Stimulated activated CD8-positive, alpha-beta memory T cell treated with anti-CD3 and anti-CD28 coated beads, Interleukin-4, amount 100 ng/mL, for 24 hours (primary cell): ENCODE data around the gene RANBP3.
"Not testable (repeated sequence)": the region's sequence is repeated elsewhere in the genome, so short reads cannot be mapped to it uniquely, and the experiment has no call there.

Experiments
- DNase-seq: peaks from one replicate; pipeline ENCODE4 v3.0.0-alpha.2; 2020; ENCODE audit warnings: low read depth

RANBP3 gene

DNA sequence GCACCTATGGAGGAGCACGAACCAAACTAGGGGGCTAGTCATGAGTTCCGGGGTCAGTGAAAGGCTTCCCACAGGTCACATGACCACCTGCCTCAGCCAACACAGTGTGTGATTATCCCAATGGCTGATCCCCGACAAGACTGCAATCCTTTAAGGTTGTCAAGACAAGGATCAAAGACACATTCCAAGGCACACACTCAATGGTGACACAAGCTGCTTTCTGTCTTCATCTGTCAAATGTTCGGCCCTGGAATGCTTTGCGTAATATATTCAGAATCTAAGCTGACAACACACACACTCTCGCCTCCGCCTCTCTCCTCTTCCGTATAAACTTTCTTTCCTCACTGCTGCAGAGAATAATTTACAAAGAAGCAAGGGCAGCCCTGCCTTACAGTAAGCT is 11.7 kb downstream of the RANBP3 start:
- no peak for DNase-seq

DNA sequence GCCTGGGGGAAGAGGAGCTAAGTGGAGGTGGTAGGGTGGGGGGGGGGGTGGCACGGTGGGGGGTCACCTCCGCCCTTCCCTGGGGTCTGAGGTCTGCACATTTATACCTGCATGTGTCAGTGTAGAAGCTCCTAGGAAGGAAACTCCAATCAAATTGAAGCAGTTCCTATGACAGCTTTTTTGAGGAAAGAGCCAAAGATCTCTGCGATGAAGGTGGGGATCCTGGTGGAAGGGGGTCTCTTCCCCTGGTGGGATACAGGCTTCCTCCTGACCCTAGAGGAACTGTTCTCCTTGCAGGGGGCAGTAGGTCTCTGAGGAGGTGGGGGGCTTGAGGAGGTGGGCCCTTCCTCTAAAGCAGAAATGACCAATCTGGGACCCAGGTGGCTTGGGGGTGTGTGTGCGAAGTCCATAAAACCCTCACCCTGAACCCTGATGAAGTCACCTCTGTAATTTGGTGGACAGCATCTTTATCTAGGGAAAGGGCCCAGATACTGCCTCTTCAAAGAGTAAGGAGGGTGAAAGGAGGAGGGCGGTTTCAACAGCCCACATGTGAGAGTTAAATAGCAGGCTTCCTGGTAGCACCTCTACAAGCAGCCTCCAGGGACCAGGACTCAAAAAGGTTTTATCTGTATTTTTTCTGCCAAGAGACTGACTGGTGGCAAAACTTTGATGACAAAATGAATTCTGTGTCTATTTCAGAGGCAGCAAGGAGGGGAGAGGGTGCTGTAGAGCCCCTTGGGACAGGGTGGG is 12.9 kb downstream of the RANBP3 start:
- DNase-seq, result no peak

DNA sequence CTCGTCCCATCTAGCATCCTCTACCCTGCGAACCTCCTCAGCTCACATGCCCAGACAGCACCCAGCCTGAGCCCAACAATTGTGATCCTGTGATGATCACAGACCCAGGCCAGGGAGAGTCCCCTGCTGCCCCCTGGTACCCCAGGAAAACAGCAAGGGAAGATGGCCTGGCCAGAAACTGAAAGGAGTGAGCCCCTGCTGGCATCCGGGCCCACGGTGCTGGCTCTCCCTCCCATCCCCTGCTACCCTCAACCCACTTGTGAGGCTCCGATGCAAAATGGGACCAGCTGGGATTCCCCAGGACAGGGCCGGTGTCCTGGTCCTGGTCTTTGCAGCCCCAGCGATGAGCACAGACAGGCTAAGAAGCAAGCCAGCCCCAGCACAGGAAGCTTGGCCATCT is 14.1 kb downstream of the RANBP3 start:
- no peak for DNase-seq

DNA sequence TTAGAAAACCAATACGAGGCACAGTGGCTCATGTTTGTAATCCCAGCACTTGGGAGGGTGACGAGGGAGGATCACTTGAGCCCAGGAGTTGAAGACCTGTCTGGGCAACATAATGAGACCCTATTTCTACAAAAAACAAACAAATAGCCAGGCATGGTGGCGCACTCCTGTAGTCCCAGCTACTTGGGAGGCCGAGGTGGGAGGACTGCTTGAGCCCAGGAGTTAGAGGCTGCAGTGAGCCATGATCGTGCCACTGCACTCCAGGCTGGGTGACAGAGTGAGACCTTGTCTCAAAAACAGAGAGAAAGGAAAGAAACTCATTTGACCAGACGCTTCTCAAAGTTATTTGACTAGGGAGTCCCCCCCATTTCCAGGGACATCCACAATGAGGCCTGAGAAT is 14.7 kb downstream of the RANBP3 start:
- not testable (repeated sequence) for DNase-seq

DNA sequence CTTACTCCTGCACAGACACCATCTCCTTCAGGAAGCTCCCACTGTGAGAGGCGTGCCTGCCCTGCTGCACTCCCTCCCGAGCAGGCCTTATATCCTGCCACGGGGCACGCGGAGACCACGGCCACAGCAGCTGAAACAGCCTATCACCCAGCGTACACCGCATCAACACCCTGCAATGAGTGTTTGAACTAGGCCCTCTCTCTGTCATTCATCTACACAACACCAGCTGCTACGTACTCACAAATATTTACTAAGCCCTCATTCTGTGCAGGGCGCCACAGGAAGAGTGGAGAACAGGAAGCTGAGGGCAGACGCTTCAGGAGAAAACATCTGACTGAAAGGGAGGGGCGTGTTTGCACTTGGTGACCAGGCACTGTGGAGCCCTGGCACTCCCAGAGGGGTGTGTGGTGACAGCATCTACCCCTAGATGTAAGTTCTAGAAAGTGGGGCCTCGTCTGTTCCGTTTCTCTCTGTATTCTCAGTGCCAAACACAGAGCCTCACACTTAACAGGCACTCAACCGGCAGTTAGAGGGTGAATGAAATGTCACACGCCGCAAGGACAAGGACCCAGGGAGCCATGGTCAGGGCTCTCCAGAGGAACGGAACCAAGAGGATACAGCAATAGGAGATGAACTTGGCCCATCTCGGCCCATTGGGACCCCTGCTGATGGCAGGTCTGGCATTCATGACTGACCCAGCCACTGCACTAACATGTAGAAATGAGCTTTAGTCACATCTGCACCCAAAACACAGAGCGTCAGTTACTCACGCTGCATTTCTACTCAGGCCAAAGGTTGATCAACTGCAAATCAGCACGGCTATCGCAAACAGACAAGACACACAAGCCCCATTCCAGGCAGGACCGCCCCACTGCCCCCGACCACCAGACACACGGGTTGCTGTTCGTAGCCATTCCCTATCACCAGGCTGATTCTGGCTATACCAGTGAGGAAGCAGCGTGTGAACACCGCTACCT is 15.7 kb downstream of the RANBP3 start:
- DNase-seq, result no peak

DNA sequence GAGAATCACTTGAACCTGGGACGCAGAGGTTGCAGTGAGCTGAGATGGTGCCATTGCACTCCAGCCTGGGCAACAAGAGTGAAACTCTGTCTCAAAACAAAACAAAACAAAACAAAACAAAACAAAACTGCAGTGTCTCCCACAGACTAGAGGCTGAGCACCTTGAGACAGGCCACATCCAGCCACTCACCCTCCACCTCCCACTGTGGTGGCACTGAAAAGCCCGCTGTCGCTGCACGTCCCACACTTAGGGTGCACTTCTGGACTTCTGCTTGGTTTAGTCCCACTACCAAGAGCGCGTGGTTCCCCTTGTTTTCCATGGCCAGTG is 16.3 kb downstream of the RANBP3 start:
- DNase-seq, result not testable (repeated sequence)

DNA sequence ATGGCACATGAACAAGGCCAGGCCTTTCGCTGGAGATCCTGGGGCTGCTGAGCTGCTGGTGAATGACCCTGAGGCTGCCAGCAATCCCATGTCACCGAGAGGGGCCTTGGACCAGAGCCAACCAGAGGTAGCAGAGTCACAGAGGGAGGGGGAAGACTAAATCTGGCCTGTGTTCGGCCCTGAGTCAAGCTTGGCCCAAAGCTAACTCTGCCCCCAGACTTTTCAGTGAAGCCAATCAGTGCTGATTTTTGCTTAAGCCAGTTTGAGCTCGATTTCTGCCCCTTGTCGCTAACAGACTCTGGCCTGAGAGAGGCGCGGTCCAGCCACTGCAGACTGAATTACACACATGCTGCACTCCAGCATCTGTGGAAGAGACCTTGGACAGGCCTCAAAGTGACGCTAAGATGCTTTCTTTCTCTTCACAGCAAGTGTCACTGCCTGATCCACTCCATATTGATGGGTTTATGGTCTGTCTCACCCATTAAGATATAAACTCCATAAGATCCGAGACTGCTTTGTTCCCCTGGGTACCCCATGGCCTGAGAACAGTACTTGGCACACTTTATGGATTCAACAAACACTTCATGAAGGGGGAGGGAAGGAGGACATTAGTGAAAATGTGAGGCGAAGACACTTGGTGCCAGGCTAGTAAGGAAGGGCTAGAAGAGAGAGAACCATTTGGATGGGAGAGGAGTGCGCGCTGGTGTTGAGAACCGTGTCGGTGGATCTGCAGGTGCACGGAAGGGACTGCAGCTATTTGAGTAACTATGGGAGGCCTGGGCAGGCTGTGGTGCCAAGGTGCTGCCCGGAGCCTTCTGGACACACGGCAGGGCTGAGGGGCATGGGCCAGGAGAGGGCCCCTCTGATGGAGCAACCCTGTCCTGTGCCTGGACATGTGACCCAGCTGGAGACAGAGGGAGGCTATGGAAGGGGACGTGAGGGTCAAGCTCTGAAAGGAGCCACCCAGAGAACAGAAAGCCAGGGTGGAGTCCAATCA is 17.6 kb downstream of the RANBP3 start:
- no peak for DNase-seq

DNA sequence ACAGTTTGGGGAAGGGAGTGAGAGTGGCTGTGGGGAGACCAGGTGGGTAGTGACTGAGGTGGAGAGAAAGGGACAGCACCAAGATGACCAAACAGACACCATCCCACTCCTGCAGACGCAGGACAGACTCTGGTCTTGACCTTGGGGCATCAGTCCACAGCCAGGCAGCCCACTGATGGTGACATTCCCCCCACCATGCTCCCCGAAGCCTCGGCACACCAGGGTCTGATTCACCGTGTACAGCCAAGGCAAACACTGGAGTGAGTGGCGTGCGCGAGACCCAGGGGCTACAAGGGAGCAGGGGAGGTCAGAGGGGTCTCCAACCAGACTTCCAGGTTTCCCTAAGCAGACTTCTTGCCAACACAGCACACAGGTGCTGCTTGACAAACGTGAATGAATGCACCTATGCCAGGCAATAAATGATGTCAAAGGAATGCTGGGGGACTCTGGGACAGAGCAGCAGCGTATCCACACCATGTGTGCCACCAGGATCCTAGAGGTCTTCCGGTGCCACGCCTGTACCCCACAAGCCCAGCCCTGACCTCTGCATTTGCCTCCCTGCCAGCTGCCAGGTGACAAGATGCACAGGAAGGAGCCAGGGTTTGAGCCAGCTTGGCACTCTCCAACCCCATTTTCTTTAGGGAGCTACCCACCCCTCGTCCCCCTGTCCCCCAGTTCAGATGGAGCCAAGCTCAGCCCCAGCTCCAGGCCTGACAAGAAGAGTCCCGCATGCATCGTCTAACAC is 18.5 kb downstream of the RANBP3 start:
- no peak for DNase-seq

DNA sequence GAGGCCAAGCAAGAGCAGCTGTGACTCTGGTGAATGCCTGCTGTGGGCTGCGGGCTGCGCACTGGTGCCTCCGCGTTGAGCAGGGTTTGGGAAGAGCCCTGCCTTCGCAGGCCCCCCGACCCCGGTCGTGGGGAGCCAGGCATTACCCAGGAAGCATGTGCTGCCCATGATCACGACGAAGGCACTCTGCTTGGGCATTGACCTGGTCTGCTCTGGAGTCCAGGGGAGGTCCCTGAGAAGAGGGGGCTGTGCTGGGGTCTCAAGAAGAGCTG is 19.2 kb downstream of the RANBP3 start:
- DNase-seq, result no peak

DNA sequence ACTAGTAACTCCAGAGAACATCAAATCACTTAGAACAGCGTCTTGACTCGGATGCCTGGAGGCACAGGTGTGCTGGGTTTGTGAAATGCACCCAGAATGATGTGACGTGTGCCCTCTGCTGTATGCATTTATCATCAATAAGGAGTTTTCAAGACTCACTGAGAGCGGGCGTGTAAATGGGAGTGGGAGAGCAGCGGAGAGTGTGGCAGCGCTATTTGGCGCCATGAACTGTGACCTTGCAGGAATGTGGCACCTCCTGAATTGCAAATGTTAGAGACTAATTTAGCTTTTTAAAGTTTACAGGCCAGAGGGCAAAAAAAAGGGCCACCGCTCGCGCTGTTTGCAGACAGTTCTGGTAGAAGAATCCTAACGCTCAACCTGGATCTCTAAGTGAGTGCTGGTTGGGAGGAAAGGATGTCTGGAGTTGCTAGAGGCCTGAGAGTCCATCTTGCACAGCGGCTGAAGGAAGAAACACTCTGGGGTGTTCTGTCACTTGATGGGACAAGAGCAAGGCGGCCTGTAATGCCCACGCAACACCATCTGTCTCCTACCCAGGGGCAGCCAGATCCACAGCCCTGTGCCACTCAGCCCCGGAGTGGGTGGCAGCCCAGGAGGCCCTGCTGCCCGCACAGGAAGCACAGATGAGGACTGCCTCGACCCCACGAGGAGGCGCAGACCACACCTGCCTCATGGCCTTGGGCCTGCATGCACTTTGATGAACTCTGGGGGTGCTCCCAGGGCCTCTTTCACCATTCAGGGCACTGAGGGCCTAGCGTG is 19.7 kb downstream of the RANBP3 start:
- no peak for DNase-seq

DNA sequence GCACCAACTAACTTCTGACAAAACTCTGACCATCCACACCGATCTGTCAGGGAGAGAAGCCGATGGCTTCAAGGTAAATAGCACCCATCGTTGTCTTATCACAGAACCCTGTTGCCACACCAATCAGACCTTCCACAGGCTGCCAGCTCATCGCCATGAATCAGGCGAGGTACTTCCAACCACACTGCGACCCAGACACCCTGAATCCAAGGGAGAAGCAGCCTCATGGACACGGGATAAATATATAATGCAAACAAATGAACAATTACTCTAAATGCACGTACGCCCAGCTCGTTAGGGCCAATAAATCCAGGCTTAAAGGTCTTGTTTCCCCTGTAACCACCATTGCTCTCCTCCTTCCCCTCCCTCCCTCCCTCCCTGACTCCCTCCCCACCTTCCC is 20.8 kb downstream of the RANBP3 start:
- no peak for DNase-seq

DNA sequence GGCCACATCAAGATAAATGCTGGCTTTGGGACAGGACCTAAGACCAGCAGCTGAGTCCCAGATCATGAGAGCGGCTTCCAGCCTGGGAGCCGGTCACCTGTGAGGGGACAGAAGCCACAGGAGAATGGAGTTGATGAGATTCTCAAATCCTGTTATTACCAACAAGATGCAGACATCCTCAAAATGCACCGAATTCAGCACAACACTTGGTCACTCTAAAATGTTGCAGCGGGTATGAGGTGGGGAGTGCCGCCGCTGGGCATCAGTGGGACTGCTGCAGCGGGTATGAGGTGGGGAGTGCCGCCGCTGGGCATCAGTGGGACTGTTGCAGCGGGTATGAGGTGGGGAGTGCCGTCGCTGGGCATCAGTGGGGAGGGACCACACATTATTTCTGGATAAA is 21.2 kb downstream of the RANBP3 start:
- no peak for DNase-seq

DNA sequence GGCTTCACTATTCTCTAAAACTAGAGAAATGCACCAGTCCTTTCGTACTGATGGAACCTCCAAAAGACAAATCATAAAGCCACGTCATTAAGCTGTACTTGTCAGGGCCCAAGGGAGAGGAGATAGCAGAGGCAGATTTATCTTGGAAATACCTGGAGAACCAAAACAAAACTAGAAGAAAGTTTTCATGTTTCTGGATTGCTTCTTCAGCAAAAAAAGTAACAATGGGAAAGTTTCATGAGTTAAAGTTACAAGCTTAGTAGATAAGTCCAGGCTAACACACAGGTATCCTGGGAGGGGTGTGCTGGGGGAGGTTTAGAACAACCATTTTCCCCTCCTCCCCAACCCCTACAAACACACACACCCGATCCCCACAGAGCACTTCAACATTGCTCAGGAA is 21.6 kb downstream of the RANBP3 start:
- DNase-seq, result no peak

DNA sequence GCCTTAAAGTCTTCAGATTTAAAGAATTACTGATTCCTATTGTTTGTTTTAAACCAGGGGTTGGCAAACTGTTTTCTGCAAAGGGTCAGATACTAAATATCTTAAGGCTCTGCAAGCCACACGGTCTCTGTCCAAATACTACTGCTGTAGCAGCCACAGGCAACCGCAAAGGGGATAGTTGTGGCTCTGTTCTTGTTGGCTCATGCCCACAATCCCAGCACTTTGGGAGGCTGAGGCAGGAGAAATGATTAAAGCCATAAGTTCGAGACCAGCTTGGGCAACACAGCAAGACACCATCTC is 22.4 kb downstream of the RANBP3 start:
- no peak for DNase-seq

DNA sequence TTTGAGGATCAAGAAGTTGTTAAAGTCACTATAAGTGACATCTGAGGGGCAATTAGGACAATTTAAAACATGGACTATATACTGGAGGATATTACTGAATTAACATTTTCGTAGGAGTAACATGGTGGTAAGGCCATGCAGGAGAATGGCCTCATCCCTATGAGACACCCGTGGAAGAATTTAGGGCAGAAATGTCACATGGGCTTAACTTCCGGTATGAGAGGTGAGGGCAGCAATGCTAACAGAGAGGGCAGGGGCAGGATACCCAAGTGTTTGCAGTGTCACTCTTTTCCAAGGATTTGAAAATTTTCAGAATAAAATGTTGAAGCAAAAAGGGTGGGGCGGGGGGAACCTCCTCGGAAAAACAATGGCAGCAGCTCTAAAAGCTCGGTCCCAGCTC is 23.6 kb downstream of the RANBP3 start:
- no peak for DNase-seq

DNA sequence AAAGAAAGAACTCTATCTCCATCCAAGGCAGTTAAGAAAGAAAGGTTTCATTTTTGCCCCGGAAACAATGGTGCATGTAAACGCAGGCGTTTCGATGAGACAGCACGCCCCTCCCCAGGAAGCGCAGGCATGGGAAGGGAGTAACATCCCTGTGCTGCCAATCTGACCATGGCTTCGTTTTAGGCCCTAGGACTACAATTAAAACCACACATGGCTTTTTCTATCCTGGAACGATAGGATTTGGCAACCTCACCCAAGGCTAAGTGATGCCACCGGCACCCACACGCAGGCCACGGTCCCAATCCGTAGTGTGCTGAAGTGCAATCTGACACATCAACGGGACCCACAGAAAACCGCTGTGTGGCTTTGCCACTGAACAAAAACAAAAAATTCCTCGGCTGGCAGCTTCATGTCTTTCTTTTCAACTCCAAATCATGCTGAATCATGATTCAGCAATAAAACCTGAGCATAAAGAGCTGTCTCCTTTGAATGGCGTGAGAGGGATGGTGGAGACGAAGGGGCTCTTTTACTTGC is 24.2 kb downstream of the RANBP3 start:
- no peak for DNase-seq

DNA sequence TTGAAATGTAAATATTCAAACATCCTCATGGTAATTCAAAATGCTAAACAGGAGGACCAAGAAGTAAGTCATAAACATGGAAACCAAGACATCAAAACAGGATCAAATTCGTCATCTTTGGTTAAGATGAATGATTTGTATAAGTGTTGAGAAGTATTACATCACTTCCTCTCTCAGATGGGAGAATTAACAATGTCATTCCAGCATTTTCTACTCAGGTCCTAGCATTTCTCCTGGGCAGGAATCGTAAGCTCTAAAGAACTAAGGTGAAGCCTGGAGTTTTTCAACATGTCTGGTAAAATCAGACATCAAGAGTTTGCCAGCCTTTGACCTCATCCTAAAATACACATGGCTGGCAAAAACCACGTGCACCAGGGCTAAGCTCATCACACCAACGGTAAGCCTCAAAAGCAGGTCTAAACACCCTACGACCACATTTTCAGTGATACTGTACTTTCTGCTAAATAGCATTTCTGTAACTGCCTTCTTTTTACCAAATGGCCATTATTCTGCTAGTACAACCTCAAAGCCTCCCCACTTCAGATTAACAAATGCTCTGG is 24.8 kb downstream of the RANBP3 start:
- no peak for DNase-seq

DNA sequence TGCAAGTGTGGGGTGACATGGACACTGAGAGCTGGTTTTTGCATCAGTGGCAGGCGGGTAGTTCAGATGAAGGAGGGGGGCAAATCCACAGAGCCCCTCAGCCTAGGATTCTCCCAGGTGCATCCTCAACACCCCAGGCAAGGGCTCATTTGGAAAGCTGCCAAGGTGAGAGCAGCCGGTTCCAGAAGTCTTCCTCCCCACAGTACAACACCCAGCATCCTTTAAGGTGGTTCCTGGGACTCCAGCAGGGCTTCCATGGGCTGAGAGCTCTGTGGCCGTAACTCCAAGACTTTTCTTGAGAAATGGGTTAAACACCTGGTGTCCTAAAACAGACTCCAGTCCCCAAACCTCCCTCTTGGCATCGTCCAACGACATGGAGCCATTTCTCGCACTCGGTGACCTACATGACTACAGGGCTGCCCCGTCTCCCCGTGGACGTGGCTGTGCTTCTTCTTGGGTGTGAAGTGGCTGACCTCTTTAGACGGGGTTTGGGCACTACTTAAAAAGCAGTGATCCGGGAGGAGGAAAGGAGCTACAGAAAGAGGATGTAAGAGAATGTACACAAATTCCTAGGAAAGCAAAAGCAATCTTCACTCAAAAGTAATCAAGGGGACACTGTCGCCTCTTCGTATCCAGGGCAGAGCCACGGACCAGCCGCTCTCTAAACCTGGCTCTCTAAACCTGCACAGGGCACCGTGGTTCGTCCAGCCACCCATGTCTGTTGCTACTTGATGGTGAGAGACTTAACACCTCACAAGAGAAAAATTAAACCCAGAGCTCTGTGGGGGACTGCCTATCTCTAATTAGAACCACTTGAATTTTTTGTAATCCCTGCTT is 25.5 kb downstream of the RANBP3 start:
- DNase-seq, result no peak

DNA sequence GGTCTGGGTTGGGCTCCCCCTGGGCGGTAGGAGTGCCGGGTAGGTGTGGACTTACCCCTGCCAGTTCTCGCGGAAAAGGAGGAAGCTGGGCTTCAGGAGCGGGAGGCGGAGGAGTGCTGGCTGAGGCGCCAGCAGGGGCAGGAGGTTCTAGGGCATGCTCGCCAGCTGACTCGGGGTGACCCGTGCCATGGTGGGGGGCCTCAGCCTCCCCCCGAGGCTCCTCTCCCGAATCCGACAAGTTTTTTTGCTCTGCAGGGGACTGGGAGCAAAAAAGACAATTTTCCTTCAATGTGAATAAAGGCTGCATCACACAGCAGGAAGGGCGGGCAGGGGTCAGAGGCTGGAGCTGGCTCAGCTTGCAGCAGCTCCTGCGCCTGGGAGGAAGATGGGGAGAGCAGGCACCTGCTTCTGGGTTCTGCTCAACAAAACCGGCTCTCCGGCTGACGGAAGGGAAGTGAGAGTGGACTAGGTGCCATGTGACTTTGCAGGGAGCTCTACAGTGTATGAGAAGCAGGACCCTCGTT is 26.5 kb downstream of the RANBP3 start:
- no peak for DNase-seq
